Fibroblast of lung (primary cell): ENCODE data around the gene CC2D1A. TPM values are rescaled to one million over a fixed set of nuclear protein-coding genes. Genes with fewer than 3 reads are reported as not detected.
A peak's percentile ranks its signal among the peaks of the same experiment; 100 is the strongest.
"Not testable (repeated sequence)": the region's sequence is repeated elsewhere in the genome, so short reads cannot be mapped to it uniquely, and the experiment has no call there.

Experiments used
- DNase-seq, 2 donors: peaks; one replicate each; pipeline versions ENCODE4 v3.0.0 to v3.0.0-alpha.2; 2010; ENCODE audit warnings: low read depth in 2 of 2
- H2AFZ ChIP-seq: 2 replicates; pipeline ENCODE4 v1.5.1; 2012; ENCODE audit warnings: low read length, control low read depth, inconsistent platforms
- H3K27ac ChIP-seq: 2 replicates; pipeline ENCODE4 v1.5.1; 2011; ENCODE audit warnings: low read length, control low read depth; ENCODE audit not compliant: insufficient read depth
- H3K27me3 ChIP-seq: 2 replicates; pipeline ENCODE4 v1.5.1; 2011; ENCODE audit warnings: mild to moderate bottlenecking, low read length; ENCODE audit not compliant: control insufficient read depth, insufficient read depth
- H3K36me3 ChIP-seq: 2 replicates; pipeline ENCODE4 v1.5.1; 2011; ENCODE audit warnings: low read length; ENCODE audit not compliant: control insufficient read depth, insufficient read depth
- H3K4me1 ChIP-seq: 2 replicates; pipeline ENCODE4 v1.5.1; 2011; ENCODE audit warnings: low read length; ENCODE audit not compliant: control insufficient read depth, insufficient read depth; ENCODE audit errors: extremely low read depth
- H3K4me2 ChIP-seq: 2 replicates; pipeline ENCODE4 v1.5.1; 2011; ENCODE audit warnings: low read length, control low read depth; ENCODE audit not compliant: insufficient read depth; ENCODE audit errors: extremely low read depth
- H3K4me3 ChIP-seq, 4 experiments: fragments of 200-600 bp in 1 of 4; sonication (generic) in 1 of 4; replicated peaks in 1 of 4; 2 replicates each; pipeline ENCODE4 v1.5.1; 2011 to 2016; ENCODE audit warnings: low read length in 4 of 4, low read depth in 3 of 4, mild to moderate bottlenecking in 3 of 4, control low read depth in 2 of 4, inconsistent platforms in 1 of 4, mixed read lengths in 1 of 4; ENCODE audit not compliant: insufficient read depth in 1 of 4; ENCODE audit errors: control extremely low read depth in 1 of 4
- H3K79me2 ChIP-seq: 2 replicates; pipeline ENCODE4 v1.5.1; 2012; ENCODE audit warnings: mild to moderate bottlenecking, low read length, inconsistent platforms; ENCODE audit not compliant: control insufficient read depth, insufficient read depth
- H3K9ac ChIP-seq: 2 replicates; pipeline ENCODE4 v1.5.1; 2011; ENCODE audit warnings: mild to moderate bottlenecking, low read length, control low read depth; ENCODE audit not compliant: insufficient read depth
- H3K9me3 ChIP-seq: 2 replicates; pipeline ENCODE4 v1.5.1; 2012; ENCODE audit warnings: low read depth, low read length; ENCODE audit not compliant: control insufficient read depth, insufficient read depth
- H4K20me1 ChIP-seq: 2 replicates; pipeline ENCODE4 v1.5.1; 2011; ENCODE audit warnings: low read length; ENCODE audit not compliant: control insufficient read depth, insufficient read depth; ENCODE audit errors: extremely low read depth
- EZH2 ChIP-seq: IDR thresholded peaks from 2 replicates; pipeline ENCODE4 v1.5.1; 2012; ENCODE audit warnings: low read length, control low read depth, mild to moderate bottlenecking; ENCODE audit errors: missing control alignments
- polyA plus RNA-seq, 2 donors: library from polyadenylated mRNA; depleted of rRNA in 1 of 2; stranded (reverse) in 1 of 2; unstranded in 1 of 2; fragments of >200 nt; gene quantifications; 2 replicates each; pipeline ENCODE4 v1.2.1, GENCODE V29; 2011 to 2012; ENCODE audit warnings: missing spikeins in 1 of 2
- total RNA-seq: library from RNA; depleted of rRNA; stranded (reverse); fragments of >200 nt; gene quantifications from 2 replicates; pipeline ENCODE4 v1.2.1, GENCODE V29; 2014
- TF ChIP-seq, protein P1 (sequence below), 2 donors: IDR thresholded peaks in 1 of 2; conservative IDR thresholded peaks in 1 of 2; 1 replicate in 1 of 2; 2 replicates in 1 of 2; pipeline ENCODE4 v1.5.1; 2011 to 2012; ENCODE audit warnings: low read length in 2 of 2, control low read depth in 1 of 2, inconsistent platforms in 1 of 2, low read depth in 1 of 2, mild to moderate bottlenecking in 1 of 2

CC2D1A gene
- total and polyA plus RNA-seq, 2 donors (not counting 1 experiment from before 2014, with no cell fraction given): 7.0 to 10.6 TPM

DNA sequence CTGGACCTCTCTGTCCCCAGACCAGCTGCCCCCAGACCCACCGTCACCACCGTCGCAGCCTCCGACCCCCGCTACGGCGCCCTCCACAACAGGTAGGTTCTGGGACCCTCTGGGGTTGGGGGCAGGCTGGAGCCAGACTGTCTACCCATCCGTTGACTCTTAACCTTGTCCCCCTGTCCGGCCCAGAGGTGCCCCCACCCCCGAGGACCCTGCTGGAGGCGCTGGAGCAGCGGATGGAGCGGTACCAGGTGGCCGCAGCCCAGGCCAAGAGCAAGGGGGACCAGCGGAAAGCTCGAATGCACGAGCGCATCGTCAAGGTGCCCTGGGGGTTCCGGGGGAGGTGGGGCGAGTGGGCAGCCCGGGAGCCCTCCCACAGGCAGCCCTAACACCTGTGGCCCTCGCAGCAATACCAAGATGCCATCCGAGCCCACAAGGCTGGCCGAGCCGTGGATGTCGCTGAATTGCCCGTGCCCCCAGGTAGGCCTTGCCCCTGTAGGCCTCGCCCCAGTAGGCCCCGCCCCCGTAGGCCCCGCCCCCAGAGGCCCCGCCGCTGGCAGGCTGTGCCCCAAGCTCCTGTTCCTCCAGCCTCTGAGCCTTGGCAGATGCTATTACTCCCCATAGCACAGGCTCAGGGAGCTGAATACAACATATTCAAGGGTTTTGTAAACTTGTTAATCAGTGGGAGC lies 12.9 kb downstream of the CC2D1A start:
- no peak overlapping the region for H2AFZ ChIP-seq
- TF ChIP-seq, protein P1, sequence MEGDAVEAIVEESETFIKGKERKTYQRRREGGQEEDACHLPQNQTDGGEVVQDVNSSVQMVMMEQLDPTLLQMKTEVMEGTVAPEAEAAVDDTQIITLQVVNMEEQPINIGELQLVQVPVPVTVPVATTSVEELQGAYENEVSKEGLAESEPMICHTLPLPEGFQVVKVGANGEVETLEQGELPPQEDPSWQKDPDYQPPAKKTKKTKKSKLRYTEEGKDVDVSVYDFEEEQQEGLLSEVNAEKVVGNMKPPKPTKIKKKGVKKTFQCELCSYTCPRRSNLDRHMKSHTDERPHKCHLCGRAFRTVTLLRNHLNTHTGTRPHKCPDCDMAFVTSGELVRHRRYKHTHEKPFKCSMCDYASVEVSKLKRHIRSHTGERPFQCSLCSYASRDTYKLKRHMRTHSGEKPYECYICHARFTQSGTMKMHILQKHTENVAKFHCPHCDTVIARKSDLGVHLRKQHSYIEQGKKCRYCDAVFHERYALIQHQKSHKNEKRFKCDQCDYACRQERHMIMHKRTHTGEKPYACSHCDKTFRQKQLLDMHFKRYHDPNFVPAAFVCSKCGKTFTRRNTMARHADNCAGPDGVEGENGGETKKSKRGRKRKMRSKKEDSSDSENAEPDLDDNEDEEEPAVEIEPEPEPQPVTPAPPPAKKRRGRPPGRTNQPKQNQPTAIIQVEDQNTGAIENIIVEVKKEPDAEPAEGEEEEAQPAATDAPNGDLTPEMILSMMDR (conservative IDR thresholded peaks at IDR 0.05 in 1 of 2, IDR thresholded peaks at IDR 0.05 in 1 of 2; ENCODE audit: low read depth in 1 of 2, low read length in 2 of 2): no peak
- no peak for TF ChIP-seq EZH2
- no peak overlapping the region for H3K9ac ChIP-seq

DNA sequence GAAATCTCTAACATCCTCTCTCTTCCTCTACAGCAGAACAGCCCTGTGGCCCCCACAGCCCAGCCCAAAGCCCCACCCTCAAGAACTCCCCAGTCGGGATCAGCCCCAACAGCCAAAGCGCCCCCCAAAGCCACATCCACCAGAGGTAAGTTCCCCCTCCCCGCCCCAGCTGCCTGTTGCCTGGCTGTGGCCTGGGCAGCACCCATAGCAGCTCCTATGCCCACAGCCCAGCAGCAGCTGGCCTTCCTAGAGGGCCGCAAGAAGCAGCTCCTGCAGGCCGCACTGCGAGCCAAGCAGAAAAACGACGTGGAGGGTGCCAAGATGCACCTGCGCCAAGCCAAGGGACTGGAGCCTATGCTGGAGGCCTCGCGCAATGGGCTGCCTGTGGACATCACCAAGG lies 14.5 kb downstream of the CC2D1A start:
- Histone ChIP-seq H3K4me3 (no peak overlapping the region), H3K9me3 (no peaks in the 10 kb centered on the region), H4K20me1 (no peaks in the 10 kb centered on the region), H3K79me2 (no peaks in the 10 kb centered on the region), H2AFZ (no peak overlapping the region), H3K4me2 (no peak overlapping the region), H3K36me3 (peaks cover 18% of the 10 kb centered on the region), H3K27me3 (no peaks in the 10 kb centered on the region), H3K4me1 (no peaks in the 10 kb centered on the region), H3K27ac (no peak overlapping the region), H3K9ac (no peak overlapping the region)
- no peak for TF ChIP-seq EZH2
- TF ChIP-seq, protein P1 (conservative IDR thresholded peaks at IDR 0.05 in 1 of 2, IDR thresholded peaks at IDR 0.05 in 1 of 2; ENCODE audit: low read depth in 1 of 2, low read length in 2 of 2): no peak
- no peak for DNase-seq

More for the DNA sequence above, 12.9 kb downstream of the CC2D1A start:
- no peaks in the 10 kb centered on the region for H3K27me3 ChIP-seq
- peaks cover 18% of the 10 kb centered on the region for H3K36me3 ChIP-seq
- no peak for DNase-seq
- no peak overlapping the region for H3K4me3 ChIP-seq
- H3K4me2 ChIP-seq: no peak overlapping the region
- H3K79me2 ChIP-seq: no peaks in the 10 kb centered on the region
- no peaks in the 10 kb centered on the region for H3K9me3 ChIP-seq
- H3K27ac ChIP-seq: no peak overlapping the region
- H4K20me1 ChIP-seq: no peaks in the 10 kb centered on the region
- no peaks in the 10 kb centered on the region for H3K4me1 ChIP-seq

DNA sequence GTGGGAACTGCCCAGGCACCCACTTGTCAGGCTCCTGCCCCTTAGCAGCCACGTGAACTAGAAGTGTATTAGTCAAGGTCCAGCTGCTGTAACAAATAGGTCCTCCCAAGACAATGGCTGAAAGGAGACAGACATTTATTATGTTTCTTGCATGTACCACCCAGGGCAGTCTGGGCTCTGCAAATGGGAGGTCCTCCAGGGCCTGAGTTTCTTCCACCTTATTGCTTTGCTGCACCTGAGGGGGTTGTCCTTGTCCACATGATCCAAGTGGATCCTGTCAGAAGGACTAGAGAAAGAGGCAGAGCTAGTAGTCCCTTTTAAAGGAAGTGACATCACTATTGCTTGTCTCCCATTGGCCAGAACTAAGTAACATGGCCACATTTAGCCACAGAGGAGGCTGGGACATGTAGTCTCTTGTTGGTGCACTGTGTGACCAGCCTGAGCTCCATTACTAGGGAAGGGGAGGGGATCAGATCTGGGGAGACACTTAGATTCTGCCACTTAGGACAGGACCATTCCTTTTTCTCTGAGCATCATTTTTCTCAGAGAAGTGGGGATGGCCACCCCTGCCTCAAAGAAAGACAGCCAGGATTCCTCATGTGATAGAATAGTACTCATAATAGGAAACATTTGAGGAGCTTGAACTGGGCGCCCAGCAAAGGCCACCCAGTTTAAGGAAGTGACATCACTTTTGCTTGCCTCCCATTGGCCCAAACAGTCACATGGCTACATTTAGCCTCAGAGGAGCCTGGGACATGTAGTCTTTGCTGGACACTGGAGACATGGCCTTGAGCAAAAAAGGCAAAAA lies 15.1 kb downstream of the CC2D1A start:
- Histone ChIP-seq H3K9ac (no peak overlapping the region), H2AFZ (no peak overlapping the region), H3K4me1 (no peaks in the 10 kb centered on the region), H3K27ac (no peak overlapping the region), H4K20me1 (no peaks in the 10 kb centered on the region), H3K9me3 (no peaks in the 10 kb centered on the region), H3K27me3 (no peaks in the 10 kb centered on the region), H3K79me2 (no peaks in the 10 kb centered on the region), H3K4me2 (no peak overlapping the region), H3K36me3 (peaks cover 20% of the 10 kb centered on the region), H3K4me3 (no peak overlapping the region)
- peak; percentile 48 to 57 for DNase-seq
- TF ChIP-seq EZH2: no peak
- TF ChIP-seq, protein P1 (conservative IDR thresholded peaks at IDR 0.05 in 1 of 2, IDR thresholded peaks at IDR 0.05 in 1 of 2; ENCODE audit: low read depth in 1 of 2, low read length in 2 of 2): no peak

DNA sequence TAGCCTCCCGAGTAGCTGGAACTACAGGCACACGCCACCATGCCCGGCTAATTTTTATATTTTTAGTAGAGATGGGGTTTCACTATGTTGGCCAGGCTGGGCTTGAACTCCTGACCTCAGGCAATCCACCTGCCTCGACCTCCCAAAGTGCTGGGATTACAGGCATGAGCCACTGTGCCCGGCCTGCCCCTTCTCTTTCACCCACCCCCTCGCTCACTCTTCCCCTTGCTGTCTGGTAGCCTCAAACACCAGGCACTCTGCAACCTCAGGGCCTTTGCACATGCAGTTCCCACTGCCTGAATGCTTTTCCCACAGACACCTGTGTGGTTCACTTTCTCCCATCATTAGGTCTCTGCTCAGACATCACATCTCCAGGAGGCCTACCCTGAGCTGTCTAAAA lies 16.1 kb downstream of the CC2D1A start:
- not testable (repeated sequence) for H3K4me1 ChIP-seq, H3K4me3 ChIP-seq, H3K4me2 ChIP-seq, H3K9me3 ChIP-seq, H3K9ac ChIP-seq, H2AFZ ChIP-seq, H4K20me1 ChIP-seq, H3K27ac ChIP-seq, H3K27me3 ChIP-seq, DNase-seq, H3K79me2 ChIP-seq
- H3K36me3 ChIP-seq: peaks cover 23% of the 10 kb centered on the region
